ENCODE results near the gene NBPF1.

DNA sequence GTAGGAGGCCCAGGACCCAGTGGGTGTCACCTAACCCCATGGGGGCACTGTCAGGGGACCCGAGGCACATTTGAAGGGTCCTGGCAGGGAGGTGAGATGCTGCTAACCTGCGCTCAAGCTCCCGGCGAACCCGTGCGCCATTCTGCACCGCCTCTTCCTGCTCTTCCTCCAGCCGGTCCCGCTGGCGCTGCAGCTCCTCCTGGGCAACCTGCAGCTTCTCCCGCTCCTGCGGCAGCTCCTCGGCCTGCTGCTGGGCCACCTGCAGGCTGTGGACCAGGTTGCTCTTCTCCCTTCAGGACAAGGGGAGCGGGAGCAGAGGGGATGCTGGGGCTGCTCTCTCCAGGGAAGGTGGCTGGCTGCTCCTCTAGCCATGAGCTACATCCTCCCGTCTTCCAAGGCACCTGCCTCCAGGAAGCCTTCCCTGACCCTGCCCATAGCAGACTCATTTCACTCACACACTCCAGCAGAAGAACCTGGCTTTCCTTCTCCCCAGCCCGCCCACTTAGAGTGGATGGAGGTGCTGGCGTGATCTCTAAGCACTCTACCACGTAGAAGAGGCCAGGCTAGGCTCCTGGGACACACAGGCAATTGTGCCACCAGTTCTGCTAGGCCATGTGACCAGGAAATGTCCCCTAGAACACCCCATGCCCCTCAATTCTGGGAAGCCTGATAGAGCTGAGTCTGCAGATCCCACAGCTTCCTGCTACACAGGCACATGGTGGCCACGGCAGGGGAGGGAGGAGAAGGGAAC is 15.2 kb upstream of the NBPF1 start:
- TF ChIP-seq, protein P1, sequence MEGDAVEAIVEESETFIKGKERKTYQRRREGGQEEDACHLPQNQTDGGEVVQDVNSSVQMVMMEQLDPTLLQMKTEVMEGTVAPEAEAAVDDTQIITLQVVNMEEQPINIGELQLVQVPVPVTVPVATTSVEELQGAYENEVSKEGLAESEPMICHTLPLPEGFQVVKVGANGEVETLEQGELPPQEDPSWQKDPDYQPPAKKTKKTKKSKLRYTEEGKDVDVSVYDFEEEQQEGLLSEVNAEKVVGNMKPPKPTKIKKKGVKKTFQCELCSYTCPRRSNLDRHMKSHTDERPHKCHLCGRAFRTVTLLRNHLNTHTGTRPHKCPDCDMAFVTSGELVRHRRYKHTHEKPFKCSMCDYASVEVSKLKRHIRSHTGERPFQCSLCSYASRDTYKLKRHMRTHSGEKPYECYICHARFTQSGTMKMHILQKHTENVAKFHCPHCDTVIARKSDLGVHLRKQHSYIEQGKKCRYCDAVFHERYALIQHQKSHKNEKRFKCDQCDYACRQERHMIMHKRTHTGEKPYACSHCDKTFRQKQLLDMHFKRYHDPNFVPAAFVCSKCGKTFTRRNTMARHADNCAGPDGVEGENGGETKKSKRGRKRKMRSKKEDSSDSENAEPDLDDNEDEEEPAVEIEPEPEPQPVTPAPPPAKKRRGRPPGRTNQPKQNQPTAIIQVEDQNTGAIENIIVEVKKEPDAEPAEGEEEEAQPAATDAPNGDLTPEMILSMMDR (IDR thresholded peaks at IDR 0.05): no peak
- no peak for TF ChIP-seq POLR2A (IDR thresholded peaks at IDR 0.05)
